ENCODE results near the gene TLDC2.

- no peak for TF ChIP-seq EGR1 (IDR thresholded peaks at IDR 0.05; ENCODE audit: borderline replicate concordance, low read depth, low read length)
- TF ChIP-seq EZH2 (IDR thresholded peaks at IDR 0.05; ENCODE audit: low read depth, low read length, severe bottlenecking), result no peak
- TF ChIP-seq EP300 (IDR thresholded peaks at IDR 0.05; ENCODE audit: borderline replicate concordance in 1 of 2, low read depth in 2 of 2, low read length in 2 of 2), result no peak
- no peak for TF ChIP-seq FOSL1 (IDR thresholded peaks at IDR 0.05; ENCODE audit: insufficient read depth, low read depth, low read length)
- no peak for TF ChIP-seq RFX5 (IDR thresholded peaks at IDR 0.05; ENCODE audit: borderline replicate concordance, low read depth, low read length)
Observed at GRCh38 chr20:36826554-36827244, 49.2 kb upstream of the TLDC2 start.

Data from H1 (cell line).